ENCODE data around the gene IKBKE.

- no peak for TF ChIP-seq CTCF (IDR thresholded peaks at IDR 0.05; ENCODE audit: low read length)
- no peak for TF ChIP-seq EZH2 (IDR thresholded peaks at IDR 0.05; ENCODE audit: borderline replicate concordance, low read length)
Observed at GRCh38 chr1:206430031-206430983, 40.0 kb upstream of the IKBKE start.
